ENCODE data around the gene AFF1. TPM values are rescaled to one million over a fixed set of nuclear protein-coding genes. Genes with fewer than 3 reads are reported as not detected.

Gene AFF1
- 10 to 100 TPM; 10.1 to 35.3 (median 13.9) TPM for polyA plus RNA-seq

DNA sequence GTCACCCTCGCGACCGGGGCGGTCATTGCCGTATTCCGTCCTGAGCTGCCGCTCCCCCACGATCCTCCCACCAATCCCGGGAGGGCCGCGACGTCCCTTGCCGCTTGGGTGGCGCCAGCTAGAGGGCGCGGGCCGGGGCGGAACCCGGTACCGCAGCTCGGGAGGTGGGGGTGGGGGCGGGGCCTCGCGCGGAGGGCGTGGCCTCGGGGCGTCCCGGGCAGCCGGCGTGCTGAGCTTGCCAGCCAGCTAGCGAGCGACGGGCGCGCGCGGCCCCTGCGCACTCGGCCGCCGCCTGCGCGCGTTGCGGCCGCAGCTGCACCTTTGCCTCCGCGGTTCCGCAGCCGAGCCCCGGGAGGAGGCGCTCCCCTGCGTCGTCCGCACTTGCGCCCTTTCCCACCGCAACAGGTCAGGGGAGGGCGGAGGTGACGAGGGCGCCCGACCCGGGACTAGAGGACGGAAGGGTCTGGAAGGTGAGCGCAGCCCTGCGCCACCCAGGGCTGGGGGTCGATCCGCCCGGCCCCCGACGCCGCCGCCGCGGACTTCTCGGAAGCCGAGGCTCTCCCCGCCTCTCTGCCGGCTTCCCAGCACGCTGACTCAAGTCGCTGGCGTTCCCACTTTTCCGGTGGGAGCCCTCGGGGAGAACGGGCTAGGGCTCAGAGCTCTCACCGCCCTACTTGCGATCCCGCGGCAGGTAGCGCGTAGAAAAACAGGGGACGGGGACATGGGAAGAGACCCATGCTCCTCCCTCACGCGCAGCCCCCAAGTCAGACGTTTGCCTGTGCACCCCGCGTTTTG, at the start of gene AFF1:
TSS of gene AFF1 (plus strand) at position 241 of the 795 bp plus-strand sequence. CDS start 13,523 bp downstream, outside the sequence.
- Mint-ChIP-seq H3K9me3 (no peaks in the 10 kb centered on the region), H3K4me1 (peaks cover 53 to 59% of the 10 kb centered on the region in 2 donors), H3K27me3 (ENCODE audit: low read depth in 3 of 3) (peaks cover 3 to 12% (median 7%) of the 10 kb centered on the region in 3 donors), H3K36me3 (peaks cover 0 to 8% (median 3%) of the 10 kb centered on the region in 3 donors), H3K27ac (peak within 1 kb of the TSS; percentile 91 to 97 (median 94)), H3K4me3 (peak within 1 kb of the TSS; percentile 93 to 97 (median 96))
- DNase-seq, result peak; percentile 90 to 92 (median 92)

DNA sequence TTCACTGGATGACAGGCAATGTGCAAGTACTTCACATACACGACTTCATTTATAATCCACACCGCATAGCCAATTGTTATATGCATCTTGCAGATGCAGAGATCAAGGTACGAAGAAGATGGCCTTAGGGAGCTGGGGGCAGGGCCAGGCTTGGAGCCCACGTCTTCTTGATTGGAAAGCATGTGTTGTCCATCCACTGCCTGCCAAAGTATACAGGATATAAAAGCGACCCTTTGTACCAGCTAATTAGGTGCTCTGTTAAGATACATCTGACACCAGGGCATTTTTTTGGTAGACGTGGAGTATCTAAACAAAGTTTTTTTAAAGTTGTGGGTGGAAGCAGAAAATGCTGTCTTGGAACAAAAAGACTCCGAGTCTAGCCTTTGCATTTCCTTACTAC, 44.0 kb upstream of the AFF1 start:
- H3K27ac Mint-ChIP-seq, result no peak overlapping the region
- H3K27me3 Mint-ChIP-seq (ENCODE audit: low read depth in 3 of 3), result peaks cover 6 to 18% (median 13%) of the 10 kb centered on the region in 3 donors
- H3K4me3 Mint-ChIP-seq, result peak overlapping the region in 4 of 5 donors; percentile 9 to 60 (median 33)
- no peaks in the 10 kb centered on the region for H3K9me3 Mint-ChIP-seq
- H3K4me1 Mint-ChIP-seq, result peaks cover 8 to 18% of the 10 kb centered on the region in 2 donors
- no peak for DNase-seq
- H3K36me3 Mint-ChIP-seq, result peaks cover 4 to 12% (median 5%) of the 10 kb centered on the region in 3 donors

DNA sequence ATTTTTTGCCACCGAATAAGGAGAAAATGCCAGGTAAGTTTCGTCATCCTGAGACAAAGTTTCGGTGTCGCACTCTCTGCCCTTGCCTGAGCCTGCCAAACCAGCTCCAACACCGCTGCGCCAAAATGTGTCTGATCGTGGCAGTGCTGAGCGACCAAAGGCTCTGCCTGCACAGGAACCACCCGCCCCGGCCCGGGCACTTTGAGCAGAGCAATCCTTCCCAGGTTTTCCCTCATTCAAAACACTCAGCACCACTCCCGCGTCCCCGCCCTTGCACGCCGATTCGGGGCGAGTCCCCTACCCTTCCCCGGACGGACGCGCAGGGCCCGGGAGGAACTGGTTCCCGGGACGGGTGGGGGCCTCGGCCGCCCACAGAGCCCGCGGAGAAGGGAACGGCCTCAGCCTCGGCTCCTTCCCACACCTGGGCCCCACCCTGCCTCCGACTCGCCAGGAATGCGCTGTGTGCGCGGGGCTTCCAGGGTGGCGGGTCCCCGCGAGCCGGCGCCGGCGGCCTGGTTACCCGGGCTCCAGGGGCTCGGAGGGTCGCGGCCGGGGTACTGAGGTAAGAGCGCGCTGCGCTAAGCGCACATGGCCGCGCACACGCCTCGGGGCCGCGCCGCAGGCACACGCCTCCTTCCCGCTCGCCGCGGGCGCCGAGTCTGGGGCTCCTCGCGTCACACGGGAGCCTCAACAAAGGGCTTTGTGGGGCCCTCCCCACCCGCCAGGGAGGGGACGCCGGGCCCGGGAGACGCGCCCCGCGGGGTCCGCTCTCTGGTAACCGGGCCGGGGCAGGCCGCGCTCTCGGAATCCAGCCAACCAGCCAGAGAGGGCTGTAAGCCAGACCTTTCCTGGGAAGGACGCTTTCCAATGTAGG, 42.8 kb upstream of the AFF1 start, which contains the start of gene C4orf36:
TSS of gene C4orf36 (minus strand) at position 661 of the 874 bp plus-strand sequence. CDS start 902 bp downstream, outside the sequence.
- H3K4me3 Mint-ChIP-seq, result peak within 1 kb of the TSS; percentile 60 to 74 (median 67)
- peaks cover 6 to 18% (median 13%) of the 10 kb centered on the region in 3 donors for H3K27me3 Mint-ChIP-seq (ENCODE audit: low read depth in 3 of 3)
- H3K36me3 Mint-ChIP-seq, result peaks cover 4 to 12% (median 5%) of the 10 kb centered on the region in 3 donors
- H3K4me1 Mint-ChIP-seq, result peaks cover 8 to 18% of the 10 kb centered on the region in 2 donors
- no peaks in the 10 kb centered on the region for H3K9me3 Mint-ChIP-seq
- no peak for DNase-seq
- no peak within 1 kb of the TSS for H3K27ac Mint-ChIP-seq

- peaks cover 8 to 18% of the 10 kb centered on the region in 2 donors for H3K4me1 Mint-ChIP-seq
- no peak for DNase-seq
- peaks cover 4 to 10% (median 5%) of the 10 kb centered on the region in 3 donors for H3K36me3 Mint-ChIP-seq
- H3K4me3 Mint-ChIP-seq, result peak overlapping the region; percentile 59 to 74 (median 67)
- H3K9me3 Mint-ChIP-seq, result no peaks in the 10 kb centered on the region
- peaks cover 6 to 18% (median 13%) of the 10 kb centered on the region in 3 donors for H3K27me3 Mint-ChIP-seq (ENCODE audit: low read depth in 3 of 3)
- H3K27ac Mint-ChIP-seq, result no peak overlapping the region
Observed at GRCh38 chr4:86892636-86892960, 42.2 kb upstream of the AFF1 start.

DNA sequence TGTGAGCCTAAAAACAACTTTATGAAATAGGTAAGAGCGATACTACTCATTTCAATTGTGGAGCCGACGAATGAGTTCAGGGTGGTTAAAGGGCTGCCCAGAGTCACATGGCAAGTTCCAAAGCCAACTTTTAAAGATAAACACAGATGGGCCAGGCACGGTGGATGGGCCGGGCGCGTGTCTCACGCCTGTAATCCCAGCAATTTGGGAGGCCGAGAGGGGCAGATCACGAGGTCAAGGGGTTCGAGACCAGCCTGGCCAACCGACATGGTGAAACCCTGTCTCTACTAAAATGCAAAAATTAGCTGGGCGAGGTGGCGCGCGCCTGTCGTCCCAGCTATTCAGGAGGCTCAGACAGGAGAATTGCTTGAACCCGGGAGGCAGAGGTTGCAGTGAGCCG, 41.7 kb upstream of the AFF1 start:
- no peak for DNase-seq
- Mint-ChIP-seq H3K9me3 (no peaks in the 10 kb centered on the region), H3K4me3 (peak overlapping the region in 2 of 5 donors; percentile 67 to 71), H3K36me3 (peaks cover 3 to 7% (median 5%) of the 10 kb centered on the region in 3 donors), H3K27ac (no peak overlapping the region), H3K27me3 (ENCODE audit: low read depth in 3 of 3) (peaks cover 6 to 18% (median 13%) of the 10 kb centered on the region in 3 donors), H3K4me1 (peaks cover 8 to 18% of the 10 kb centered on the region in 2 donors)

GRCh38 chr4:86894455-86894854, 40.4 kb upstream of the AFF1 start:
- Mint-ChIP-seq H3K4me1 (peaks cover 8 to 18% of the 10 kb centered on the region in 2 donors), H3K27ac (no peak overlapping the region), H3K27me3 (ENCODE audit: low read depth in 3 of 3) (peaks cover 6 to 18% (median 14%) of the 10 kb centered on the region in 3 donors), H3K4me3 (no peak overlapping the region), H3K36me3 (peaks cover 0 to 5% (median 5%) of the 10 kb centered on the region in 3 donors), H3K9me3 (no peaks in the 10 kb centered on the region)
- DNase-seq, result no peak

GRCh38 chr4:86895692-86896488, 38.9 kb upstream of the AFF1 start:
- H3K9me3 Mint-ChIP-seq, result no peaks in the 10 kb centered on the region
- peak; percentile 12 to 24 (median 20) for DNase-seq
- peaks cover 8 to 17% of the 10 kb centered on the region in 2 donors for H3K4me1 Mint-ChIP-seq
- H3K36me3 Mint-ChIP-seq, result peaks cover 0 to 5% (median 4%) of the 10 kb centered on the region in 3 donors
- peaks cover 6 to 15% (median 15%) of the 10 kb centered on the region in 3 donors for H3K27me3 Mint-ChIP-seq (ENCODE audit: low read depth in 3 of 3)
- H3K27ac Mint-ChIP-seq, result no peak overlapping the region
- no peak overlapping the region for H3K4me3 Mint-ChIP-seq

- no peaks in the 10 kb centered on the region for H3K9me3 Mint-ChIP-seq
Observed at GRCh38 chr4:86896596-86896995, 38.2 kb upstream of the AFF1 start.

DNA sequence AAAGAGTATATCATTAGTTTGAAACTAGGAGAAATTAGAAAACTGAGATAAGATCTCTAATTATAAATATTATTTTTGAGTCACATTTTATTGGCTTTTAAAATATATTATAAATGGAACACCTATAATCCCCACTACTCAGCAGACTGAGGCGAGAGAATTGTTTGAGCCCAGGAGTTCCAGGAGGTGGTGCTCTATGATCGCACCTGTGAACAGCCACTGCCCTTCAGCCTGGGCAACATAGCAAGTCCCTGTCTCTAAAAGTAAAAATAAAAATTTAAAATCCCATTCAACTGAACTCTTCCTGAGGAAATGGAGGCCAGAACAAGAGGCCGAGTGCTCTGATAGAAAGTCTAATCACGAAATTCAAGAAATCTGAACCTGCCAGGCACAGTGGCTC, 36.2 kb upstream of the AFF1 start:
- Mint-ChIP-seq H3K27ac (no peak overlapping the region), H3K27me3 (ENCODE audit: low read depth in 3 of 3) (peaks cover 3 to 4% (median 4%) of the 10 kb centered on the region in 3 donors), H3K36me3 (peaks cover 6 to 10% (median 6%) of the 10 kb centered on the region in 3 donors), H3K4me3 (no peak overlapping the region), H3K9me3 (no peaks in the 10 kb centered on the region), H3K4me1 (no peaks in the 10 kb centered on the region)
- no peak for DNase-seq

More at GRCh38 chr4:86896596-86896995, 38.2 kb upstream of the AFF1 start:
- H3K4me3 Mint-ChIP-seq, result no peak overlapping the region
- H3K4me1 Mint-ChIP-seq, result peaks cover 6 to 10% of the 10 kb centered on the region in 2 donors
- no peak for DNase-seq
- H3K27me3 Mint-ChIP-seq (ENCODE audit: low read depth in 3 of 3), result peaks cover 6 to 8% (median 7%) of the 10 kb centered on the region in 3 donors
- H3K36me3 Mint-ChIP-seq, result peaks cover 0 to 5% (median 0%) of the 10 kb centered on the region in 3 donors
- no peak overlapping the region for H3K27ac Mint-ChIP-seq

DNA sequence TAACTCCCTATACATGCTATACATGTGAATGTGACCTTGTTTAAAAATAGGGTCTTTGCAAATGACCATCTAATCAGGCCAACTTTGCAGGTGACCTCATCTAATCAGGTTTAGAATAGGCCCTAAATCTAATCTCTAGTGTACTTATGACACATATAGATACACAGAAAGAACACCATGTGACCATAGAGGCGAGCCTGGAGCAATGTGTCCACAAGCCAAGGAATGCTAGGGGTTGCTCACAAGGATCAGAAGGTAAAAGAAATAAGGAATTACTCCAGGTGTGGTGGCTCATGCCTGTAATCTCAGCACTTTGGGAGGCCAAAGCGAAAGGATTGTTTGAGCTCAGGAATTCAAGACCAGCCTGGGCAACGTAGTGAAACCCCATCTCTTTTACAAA, 32.9 kb upstream of the AFF1 start:
- H3K9me3 Mint-ChIP-seq, result no peaks in the 10 kb centered on the region
- H3K4me3 Mint-ChIP-seq, result no peak overlapping the region
- peaks cover 0 to 2% of the 10 kb centered on the region in 2 donors for H3K4me1 Mint-ChIP-seq
- no peak overlapping the region for H3K27ac Mint-ChIP-seq
- H3K27me3 Mint-ChIP-seq (ENCODE audit: low read depth in 3 of 3), result peaks cover 3 to 7% (median 4%) of the 10 kb centered on the region in 3 donors
- H3K36me3 Mint-ChIP-seq, result peaks cover 6 to 10% (median 6%) of the 10 kb centered on the region in 3 donors
- no peak for DNase-seq

DNA sequence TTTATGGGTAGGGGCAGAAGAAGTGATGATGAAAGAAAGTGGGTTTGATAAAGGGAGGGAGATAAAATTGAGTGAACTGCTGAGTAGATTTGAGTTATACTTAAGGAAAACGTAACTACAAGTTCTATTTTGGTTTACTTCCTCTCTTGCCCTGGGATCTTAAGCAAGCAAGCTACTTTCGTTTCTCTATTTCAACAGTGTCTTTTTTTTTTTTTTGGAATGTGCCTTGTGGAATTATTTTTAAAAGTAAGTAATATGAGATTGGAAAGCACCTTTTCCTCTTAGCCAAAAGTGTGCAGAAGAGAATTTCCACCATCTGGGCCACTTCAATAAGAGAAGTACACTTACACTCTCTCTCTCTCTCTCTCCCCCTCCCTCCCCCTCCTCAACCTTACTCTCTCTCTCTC, 26.6 kb upstream of the AFF1 start:
- Mint-ChIP-seq H3K9me3 (no peaks in the 10 kb centered on the region), H3K27ac (peak overlapping the region in 1 of 6 donors; percentile 67), H3K27me3 (ENCODE audit: low read depth in 3 of 3) (peaks cover 1 to 6% (median 6%) of the 10 kb centered on the region in 3 donors), H3K36me3 (peaks cover 3% of the 10 kb centered on the region in 3 donors), H3K4me1 (peaks cover 13 to 16% of the 10 kb centered on the region in 2 donors), H3K4me3 (peak overlapping the region; percentile 23 to 39 (median 29))
- DNase-seq, result no peak

GRCh38 chr4:86909546-86910295, 25.1 kb upstream of the AFF1 start:
- Mint-ChIP-seq H3K27ac (peak overlapping the region in 1 of 6 donors; percentile 28), H3K4me3 (no peak overlapping the region)

More at GRCh38 chr4:86909546-86910295, 25.1 kb upstream of the AFF1 start:
- Mint-ChIP-seq H3K27me3 (ENCODE audit: low read depth in 3 of 3) (peaks cover 4 to 6% (median 4%) of the 10 kb centered on the region in 3 donors), H3K4me1 (peaks cover 11 to 16% of the 10 kb centered on the region in 2 donors), H3K36me3 (peaks cover 3 to 5% (median 5%) of the 10 kb centered on the region in 3 donors), H3K9me3 (no peaks in the 10 kb centered on the region)
- no peak for DNase-seq
